Measurements from ENCODE around the gene MEGF10. TPM values are rescaled to one million over a fixed set of nuclear protein-coding genes. Genes with fewer than 3 reads are reported as not detected.

Gene MEGF10
- total and polyA plus RNA-seq, 10 donors = 0.02 to 2.2 (median 0.22) TPM

- Histone ChIP-seq H3K4me1 (no peaks in the 10 kb centered on the region), H3K27me3 (replicated peaks in 1 of 7) (peaks cover 0 to 10% (median 0%) of the 10 kb centered on the region in 7 donors), H3K9me3 (peaks cover 0 to 6% (median 0%) of the 10 kb centered on the region in 8 donors), H3K36me3 (no peaks in the 10 kb centered on the region), H3K27ac (no peak overlapping the region), H3K4me3 (no peak overlapping the region)
- 91 to 96% (median 92%) methylated on average over 8 of the region's 8 CpGs for WGBS, 5 donors
- DNase-seq = no peak
- TF ChIP-seq POLR2A (IDR thresholded peaks at IDR 0.05) (no peak), CTCF (IDR thresholded peaks at IDR 0.05 in 8 of 11, conservative IDR thresholded peaks at IDR 0.05 in 3 of 11) (no peak)
- intact Hi-C loops (cut with DNase I; ENCODE audit: low total_unique reads) = no loop called here
Observed at GRCh38 chr5:127377651-127378050, 87.1 kb downstream of the MEGF10 start.

DNA sequence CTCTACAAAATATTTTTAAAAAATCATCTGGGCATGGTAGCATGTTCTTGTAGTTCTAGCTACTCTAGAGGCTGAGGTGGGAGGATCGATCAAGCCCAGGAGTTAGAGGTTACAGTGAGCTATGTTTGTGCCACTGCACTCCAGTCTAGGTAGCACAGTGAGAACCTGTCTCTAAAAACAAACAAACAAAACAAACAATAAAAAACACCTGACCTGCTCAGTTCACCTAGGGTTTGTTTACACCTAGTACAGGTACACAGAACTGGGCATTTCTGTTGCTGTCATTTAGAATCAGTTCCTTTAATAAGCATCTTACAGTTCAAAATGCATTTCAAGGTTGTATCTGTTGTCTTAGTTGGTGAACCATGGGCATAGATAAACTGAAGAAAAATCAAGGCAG is 95.3 kb downstream of the MEGF10 start:
- WGBS, 5 donors = 83 to 96% (median 92%) methylated on average over 1 of the region's 1 CpG
- no peak for DNase-seq
- Histone ChIP-seq H3K9me3 (no peaks in the 10 kb centered on the region), H3K4me1 (no peaks in the 10 kb centered on the region), H3K27ac (no peak overlapping the region), H3K4me3 (no peak overlapping the region), H3K27me3 (replicated peaks in 1 of 7) (no peaks in the 10 kb centered on the region), H3K36me3 (no peaks in the 10 kb centered on the region)
- no peak for TF ChIP-seq POLR2AphosphoS5 (IDR thresholded peaks at IDR 0.05)
- TF ChIP-seq POLR2A (IDR thresholded peaks at IDR 0.05) = no peak
- TF ChIP-seq CTCF (IDR thresholded peaks at IDR 0.05 in 8 of 11, conservative IDR thresholded peaks at IDR 0.05 in 3 of 11) = no peak
- intact Hi-C loops (cut with DNase I; ENCODE audit: low total_unique reads) = no loop called here

GRCh38 chr5:127386557-127386956 is 96.0 kb downstream of the MEGF10 start:
- Histone ChIP-seq H3K27ac (no peak overlapping the region), H3K36me3 (no peaks in the 10 kb centered on the region), H3K9me3 (no peaks in the 10 kb centered on the region), H3K27me3 (replicated peaks in 1 of 7) (no peaks in the 10 kb centered on the region), H3K4me1 (no peaks in the 10 kb centered on the region), H3K4me3 (no peak overlapping the region)
- DNase-seq = no peak
- WGBS, 5 donors = 44 to 72% (median 49%) methylated on average over 2 of the region's 2 CpGs
- intact Hi-C loops (cut with DNase I; ENCODE audit: low total_unique reads) = no loop called here
- no peak for TF ChIP-seq POLR2AphosphoS5 (IDR thresholded peaks at IDR 0.05)
- TF ChIP-seq CTCF (IDR thresholded peaks at IDR 0.05 in 8 of 11, conservative IDR thresholded peaks at IDR 0.05 in 3 of 11) = no peak
- no peak for TF ChIP-seq POLR2A (IDR thresholded peaks at IDR 0.05)

- intact Hi-C loops (cut with DNase I; ENCODE audit: low total_unique reads) = no loop called here
- TF ChIP-seq POLR2AphosphoS5 (IDR thresholded peaks at IDR 0.05) (no peak), POLR2A (IDR thresholded peaks at IDR 0.05) (no peak), CTCF (IDR thresholded peaks at IDR 0.05 in 8 of 11, conservative IDR thresholded peaks at IDR 0.05 in 3 of 11) (no peak)
- H3K27me3 ChIP-seq (replicated peaks in 1 of 7) = no peaks in the 10 kb centered on the region
- 45 to 62% (median 59%) methylated on average over 2 of the region's 2 CpGs for WGBS, 5 donors
- no peaks in the 10 kb centered on the region for H3K9me3 ChIP-seq
- H3K4me1 ChIP-seq = no peaks in the 10 kb centered on the region
- H3K36me3 ChIP-seq = no peaks in the 10 kb centered on the region
- no peak for DNase-seq
- no peak overlapping the region for H3K27ac ChIP-seq
- no peak overlapping the region for H3K4me3 ChIP-seq
Observed at GRCh38 chr5:127389601-127390000, 99.0 kb downstream of the MEGF10 start.

Measured in spleen (tissue), 11 donors.